HEK293 (cell line): ENCODE data around the gene NOL7.
A peak's percentile ranks its signal among the peaks of the same experiment; 100 is the strongest.

Experiments used
- CTCF ChIA-PET: fragments of 350-600 bp; formaldehyde crosslinking; extraction: SDS; loops from one replicate; lab custom pipeline; 2021; ENCODE audit warnings: antibody characterized with exemption; lab: Yijun Ruan, JAX
- POLR2A ChIA-PET: fragments of 300-600 bp; formaldehyde crosslinking; extraction: SDS; loops from one replicate; lab custom pipeline; 2020; ENCODE audit warnings: antibody characterized with exemption, inconsistent platforms; lab: Yijun Ruan, JAX
- H3K27ac ChIP-seq: fragments of 200-500 bp; sonication (Bioruptor generic); 2 replicates; pipeline ENCODE4 v1.5.1; 2014; ENCODE audit warnings: low read depth, low read length, control low read depth, inconsistent platforms; ENCODE audit errors: extremely low read depth
- H3K36me3 ChIP-seq, 2 experiments: fragments of 200-500 bp in 1 of 2; sonication (Bioruptor generic) in 1 of 2; 1 replicate in 1 of 2; 2 replicates in 1 of 2; pipeline ENCODE4 v1.5.1; 2014 to 2017; ENCODE audit warnings: inconsistent platforms in 2 of 2, low read length in 2 of 2; ENCODE audit not compliant: control insufficient read depth in 2 of 2, insufficient read depth in 1 of 2
- H3K4me1 ChIP-seq: fragments of 200-500 bp; sonication (Bioruptor generic); 2 replicates; pipeline ENCODE4 v1.5.1; 2014; ENCODE audit warnings: mild to moderate bottlenecking, low read length, inconsistent platforms; ENCODE audit not compliant: control insufficient read depth, insufficient read depth
- H3K4me3 ChIP-seq: 2 replicates; pipeline ENCODE4 v1.5.1; 2011; ENCODE audit warnings: low read depth, mild to moderate bottlenecking, control low read depth, low read length, moderate library complexity
- H3K9me3 ChIP-seq: fragments of 200-500 bp; sonication (Bioruptor generic); 2 replicates; pipeline ENCODE4 v1.5.1; 2014; ENCODE audit warnings: low read depth, low read length, inconsistent platforms; ENCODE audit not compliant: control insufficient read depth, insufficient read depth
- KLF1 ChIP-seq: fragments of 450-650 bp; formaldehyde crosslinking; IDR thresholded peaks from 2 replicates; pipeline ENCODE4 v1.5.1; 2016; ENCODE audit warnings: missing biosample characterization, missing genetic modification characterization
- SCRT2 ChIP-seq: fragments of 450-650 bp; formaldehyde crosslinking; IDR thresholded peaks from 2 replicates; pipeline ENCODE4 v1.5.1; 2016; ENCODE audit warnings: missing biosample characterization, missing genetic modification characterization
- ZBTB10 ChIP-seq: fragments of 450-650 bp; formaldehyde crosslinking; IDR thresholded peaks from 2 replicates; pipeline ENCODE4 v1.5.1; 2016; ENCODE audit warnings: missing biosample characterization, missing genetic modification characterization
- ZFHX2 ChIP-seq: fragments of 450-650 bp; formaldehyde crosslinking; conservative IDR thresholded peaks from 2 replicates; pipeline ENCODE4 v1.5.1; 2016; ENCODE audit warnings: missing biosample characterization, missing genetic modification characterization
- ZNF140 ChIP-seq: fragments of 450-650 bp; formaldehyde crosslinking; IDR thresholded peaks from 2 replicates; pipeline ENCODE4 v1.5.1; 2016; ENCODE audit warnings: missing biosample characterization, missing genetic modification characterization
- ZNF2 ChIP-seq: fragments of 450-650 bp; formaldehyde crosslinking; IDR thresholded peaks from 2 replicates; pipeline ENCODE4 v1.5.1; 2016; ENCODE audit warnings: missing biosample characterization, missing genetic modification characterization
- ZNF239 ChIP-seq: fragments of 450-650 bp; formaldehyde crosslinking; IDR thresholded peaks from 2 replicates; pipeline ENCODE4 v1.5.1; 2016; ENCODE audit warnings: missing biosample characterization, missing genetic modification characterization
- ZNF24 ChIP-seq: fragments of 450-650 bp; formaldehyde crosslinking; IDR thresholded peaks from 2 replicates; pipeline ENCODE4 v1.5.1; 2016; ENCODE audit warnings: missing biosample characterization, missing genetic modification characterization
- ZNF311 ChIP-seq: fragments of 450-650 bp; formaldehyde crosslinking; IDR thresholded peaks from 2 replicates; pipeline ENCODE4 v1.5.1; 2017; ENCODE audit warnings: missing biosample characterization, missing genetic modification characterization, borderline replicate concordance
- ZNF341 ChIP-seq: fragments of 450-650 bp; formaldehyde crosslinking; IDR thresholded peaks from 2 replicates; pipeline ENCODE4; 2016; ENCODE audit warnings: low read depth, missing biosample characterization, missing genetic modification characterization
- ZNF416 ChIP-seq: fragments of 450-650 bp; formaldehyde crosslinking; IDR thresholded peaks from 2 replicates; pipeline ENCODE4 v1.5.1; 2016; ENCODE audit warnings: missing biosample characterization, missing genetic modification characterization
- ZNF555 ChIP-seq: fragments of 450-650 bp; formaldehyde crosslinking; conservative IDR thresholded peaks from 2 replicates; pipeline ENCODE4 v1.5.1; 2017; ENCODE audit warnings: missing biosample characterization, mild to moderate bottlenecking, missing genetic modification characterization, inconsistent platforms
- TF ChIP-seq, protein P1 (sequence below): fragments of 450-650 bp; formaldehyde crosslinking; IDR thresholded peaks from 2 replicates; pipeline ENCODE4 v1.5.1; 2016; ENCODE audit warnings: missing biosample characterization, missing genetic modification characterization
- TF ChIP-seq, protein P2 (sequence below): fragments of 450-650 bp; formaldehyde crosslinking; IDR thresholded peaks from 2 replicates; pipeline ENCODE4 v1.5.1; 2016; ENCODE audit warnings: missing biosample characterization, missing genetic modification characterization
- TF ChIP-seq, protein P3 (sequence below): fragments of 450-650 bp; formaldehyde crosslinking; IDR thresholded peaks from 2 replicates; pipeline ENCODE4 v1.5.1; 2016; ENCODE audit warnings: missing biosample characterization, missing genetic modification characterization

The NOL7 gene

GRCh38 chr6:13605634-13606033 is 9.5 kb upstream of the NOL7 start (continued):
- no peak for TF ChIP-seq ZNF239 (tag by site-specific recombination)
- no peak for TF ChIP-seq ZBTB10 (tag by site-specific recombination)
- TF ChIP-seq ZNF416 (tag by site-specific recombination), result no peak
- TF ChIP-seq ZNF341, result no peak
- no peak for TF ChIP-seq KLF1 (tag by site-specific recombination)
- TF ChIP-seq ZNF311 (tag by site-specific recombination), result no peak
- no peak for TF ChIP-seq ZFHX2 (tag by site-specific recombination)
- TF ChIP-seq, protein P1, sequence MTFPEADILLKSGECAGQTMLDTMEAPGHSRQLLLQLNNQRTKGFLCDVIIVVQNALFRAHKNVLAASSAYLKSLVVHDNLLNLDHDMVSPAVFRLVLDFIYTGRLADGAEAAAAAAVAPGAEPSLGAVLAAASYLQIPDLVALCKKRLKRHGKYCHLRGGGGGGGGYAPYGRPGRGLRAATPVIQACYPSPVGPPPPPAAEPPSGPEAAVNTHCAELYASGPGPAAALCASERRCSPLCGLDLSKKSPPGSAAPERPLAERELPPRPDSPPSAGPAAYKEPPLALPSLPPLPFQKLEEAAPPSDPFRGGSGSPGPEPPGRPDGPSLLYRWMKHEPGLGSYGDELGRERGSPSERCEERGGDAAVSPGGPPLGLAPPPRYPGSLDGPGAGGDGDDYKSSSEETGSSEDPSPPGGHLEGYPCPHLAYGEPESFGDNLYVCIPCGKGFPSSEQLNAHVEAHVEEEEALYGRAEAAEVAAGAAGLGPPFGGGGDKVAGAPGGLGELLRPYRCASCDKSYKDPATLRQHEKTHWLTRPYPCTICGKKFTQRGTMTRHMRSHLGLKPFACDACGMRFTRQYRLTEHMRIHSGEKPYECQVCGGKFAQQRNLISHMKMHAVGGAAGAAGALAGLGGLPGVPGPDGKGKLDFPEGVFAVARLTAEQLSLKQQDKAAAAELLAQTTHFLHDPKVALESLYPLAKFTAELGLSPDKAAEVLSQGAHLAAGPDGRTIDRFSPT (tag by site-specific recombination), result no peak
- TF ChIP-seq ZNF555 (tag by site-specific recombination), result no peak

DNA sequence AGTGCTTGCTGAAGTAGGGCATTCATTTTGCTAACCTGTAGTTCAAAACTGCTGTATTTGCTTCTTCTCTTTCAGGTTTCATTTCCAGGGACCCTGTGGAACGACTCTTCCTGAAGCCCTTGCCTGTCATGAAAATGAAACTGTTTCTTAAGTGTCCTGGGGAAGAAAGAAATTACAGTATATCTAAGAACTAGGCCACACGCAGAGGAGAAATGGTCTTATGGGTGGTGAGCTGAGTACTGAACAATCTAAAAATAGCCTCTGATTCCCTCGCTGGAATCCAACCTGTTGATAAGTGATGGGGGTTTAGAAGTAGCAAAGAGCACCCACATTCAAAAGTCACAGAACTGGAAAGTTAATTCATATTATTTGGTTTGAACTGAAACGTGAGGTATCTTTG is 3.4 kb upstream of the NOL7 start:
- ChIA-PET POLR2A (no interaction called here), CTCF (interaction anchor here (0.6 to 1.3 kb wide), 4 partner anchors 9 to 454 kb away, joined by 3 to 5 read pairs (median 4); no protein-coding TSS in a partner anchor)
- no peaks in the 10 kb centered on the region for H3K9me3 ChIP-seq
- no peak for TF ChIP-seq ZNF140 (tag by site-specific recombination)
- peak; percentile 91 for TF ChIP-seq SCRT2 (tag by site-specific recombination)
- no peak overlapping the region for H3K27ac ChIP-seq
- no peak overlapping the region for H3K4me3 ChIP-seq
- peaks cover 9% of the 10 kb centered on the region for H3K4me1 ChIP-seq
- peaks cover 4 to 7% of the 10 kb centered on the region in 2 experiments for H3K36me3 ChIP-seq

- no peaks in the 10 kb centered on the region for H3K9me3 ChIP-seq
- POLR2A ChIA-PET, result interaction anchor here (3.7 kb wide), 1 partner anchor 38 kb away, joined by 49 read pairs; the partner anchor contains the start of gene SIRT5
- no peak overlapping the region for H3K4me3 ChIP-seq
- peaks cover 13 to 19% of the 10 kb centered on the region in 2 experiments for H3K36me3 ChIP-seq
- CTCF ChIA-PET, result interaction anchor here (0.6 to 4.3 kb wide), 4 partner anchors 38 to 713 kb away, joined by 3 to 39 read pairs (median 4); partner anchors contain the start of gene SIRT5
- no peak overlapping the region for H3K27ac ChIP-seq
- TF ChIP-seq, protein P2, sequence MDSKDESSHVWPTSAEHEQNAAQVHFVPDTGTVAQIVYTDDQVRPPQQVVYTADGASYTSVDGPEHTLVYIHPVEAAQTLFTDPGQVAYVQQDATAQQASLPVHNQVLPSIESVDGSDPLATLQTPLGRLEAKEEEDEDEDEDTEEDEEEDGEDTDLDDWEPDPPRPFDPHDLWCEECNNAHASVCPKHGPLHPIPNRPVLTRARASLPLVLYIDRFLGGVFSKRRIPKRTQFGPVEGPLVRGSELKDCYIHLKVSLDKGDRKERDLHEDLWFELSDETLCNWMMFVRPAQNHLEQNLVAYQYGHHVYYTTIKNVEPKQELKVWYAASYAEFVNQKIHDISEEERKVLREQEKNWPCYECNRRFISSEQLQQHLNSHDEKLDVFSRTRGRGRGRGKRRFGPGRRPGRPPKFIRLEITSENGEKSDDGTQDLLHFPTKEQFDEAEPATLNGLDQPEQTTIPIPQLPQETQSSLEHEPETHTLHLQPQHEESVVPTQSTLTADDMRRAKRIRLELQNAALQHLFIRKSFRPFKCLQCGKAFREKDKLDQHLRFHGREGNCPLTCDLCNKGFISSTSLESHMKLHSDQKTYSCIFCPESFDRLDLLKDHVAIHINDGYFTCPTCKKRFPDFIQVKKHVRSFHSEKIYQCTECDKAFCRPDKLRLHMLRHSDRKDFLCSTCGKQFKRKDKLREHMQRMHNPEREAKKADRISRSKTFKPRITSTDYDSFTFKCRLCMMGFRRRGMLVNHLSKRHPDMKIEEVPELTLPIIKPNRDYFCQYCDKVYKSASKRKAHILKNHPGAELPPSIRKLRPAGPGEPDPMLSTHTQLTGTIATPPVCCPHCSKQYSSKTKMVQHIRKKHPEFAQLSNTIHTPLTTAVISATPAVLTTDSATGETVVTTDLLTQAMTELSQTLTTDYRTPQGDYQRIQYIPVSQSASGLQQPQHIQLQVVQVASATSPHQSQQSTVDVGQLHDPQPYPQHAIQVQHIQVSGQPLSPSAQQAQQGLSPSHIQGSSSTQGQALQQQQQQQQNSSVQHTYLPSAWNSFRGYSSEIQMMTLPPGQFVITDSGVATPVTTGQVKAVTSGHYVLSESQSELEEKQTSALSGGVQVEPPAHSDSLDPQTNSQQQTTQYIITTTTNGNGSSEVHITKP, result peak; percentile 61
- TF ChIP-seq ZNF2 (tag by site-specific recombination), result no peak
- TF ChIP-seq, protein P3, sequence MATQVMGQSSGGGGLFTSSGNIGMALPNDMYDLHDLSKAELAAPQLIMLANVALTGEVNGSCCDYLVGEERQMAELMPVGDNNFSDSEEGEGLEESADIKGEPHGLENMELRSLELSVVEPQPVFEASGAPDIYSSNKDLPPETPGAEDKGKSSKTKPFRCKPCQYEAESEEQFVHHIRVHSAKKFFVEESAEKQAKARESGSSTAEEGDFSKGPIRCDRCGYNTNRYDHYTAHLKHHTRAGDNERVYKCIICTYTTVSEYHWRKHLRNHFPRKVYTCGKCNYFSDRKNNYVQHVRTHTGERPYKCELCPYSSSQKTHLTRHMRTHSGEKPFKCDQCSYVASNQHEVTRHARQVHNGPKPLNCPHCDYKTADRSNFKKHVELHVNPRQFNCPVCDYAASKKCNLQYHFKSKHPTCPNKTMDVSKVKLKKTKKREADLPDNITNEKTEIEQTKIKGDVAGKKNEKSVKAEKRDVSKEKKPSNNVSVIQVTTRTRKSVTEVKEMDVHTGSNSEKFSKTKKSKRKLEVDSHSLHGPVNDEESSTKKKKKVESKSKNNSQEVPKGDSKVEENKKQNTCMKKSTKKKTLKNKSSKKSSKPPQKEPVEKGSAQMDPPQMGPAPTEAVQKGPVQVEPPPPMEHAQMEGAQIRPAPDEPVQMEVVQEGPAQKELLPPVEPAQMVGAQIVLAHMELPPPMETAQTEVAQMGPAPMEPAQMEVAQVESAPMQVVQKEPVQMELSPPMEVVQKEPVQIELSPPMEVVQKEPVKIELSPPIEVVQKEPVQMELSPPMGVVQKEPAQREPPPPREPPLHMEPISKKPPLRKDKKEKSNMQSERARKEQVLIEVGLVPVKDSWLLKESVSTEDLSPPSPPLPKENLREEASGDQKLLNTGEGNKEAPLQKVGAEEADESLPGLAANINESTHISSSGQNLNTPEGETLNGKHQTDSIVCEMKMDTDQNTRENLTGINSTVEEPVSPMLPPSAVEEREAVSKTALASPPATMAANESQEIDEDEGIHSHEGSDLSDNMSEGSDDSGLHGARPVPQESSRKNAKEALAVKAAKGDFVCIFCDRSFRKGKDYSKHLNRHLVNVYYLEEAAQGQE (tag by site-specific recombination), result peak; percentile 62
- TF ChIP-seq KLF1 (tag by site-specific recombination), result no peak
- no peak for TF ChIP-seq ZNF24
- peaks cover 12% of the 10 kb centered on the region for H3K4me1 ChIP-seq
These were observed 2.0 kb upstream of the NOL7 start for GRCh38 chr6:13613029-13613594.
